GM12801 (cell line): ENCODE results near the gene TMEM114.

Source experiments
- TF ChIP-seq, protein P1 (sequence below): IDR thresholded peaks from one replicate; pipeline ENCODE4 v1.5.1; 2011; ENCODE audit warnings: control low read depth; ENCODE audit not compliant: insufficient read length; ENCODE audit errors: extremely low read depth

The TMEM114 gene

DNA sequence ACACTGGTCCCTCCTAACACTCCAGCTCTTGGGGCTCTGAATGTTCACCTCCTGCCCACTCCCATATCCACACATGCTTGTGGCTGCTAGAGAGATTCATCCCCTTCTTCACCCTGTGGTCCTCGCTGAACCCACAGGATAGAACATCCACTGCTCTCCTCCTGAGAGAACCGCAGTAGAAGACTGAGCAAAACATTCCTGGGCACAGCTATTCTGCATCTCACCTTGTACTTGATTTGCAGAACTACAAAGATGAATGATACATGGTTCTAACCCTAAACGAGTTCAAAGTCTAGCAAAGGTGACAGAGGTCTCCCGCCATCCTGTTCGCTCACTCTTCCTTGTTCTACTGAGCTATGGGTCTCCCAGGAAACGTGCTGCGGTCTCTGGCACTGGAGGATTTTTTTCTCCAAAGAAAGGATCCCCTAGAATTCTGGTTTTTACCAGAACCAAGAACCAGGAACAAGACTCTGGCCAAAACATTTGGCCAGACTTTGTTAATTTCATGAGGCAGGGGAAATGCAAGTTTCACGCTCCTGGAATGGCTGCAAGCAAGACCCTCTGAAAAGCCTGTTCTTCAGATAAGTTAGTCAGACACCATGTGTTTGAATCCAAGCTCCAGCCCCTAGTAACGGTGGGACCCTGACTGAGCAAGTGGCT lies 39.5 kb downstream of the TMEM114 start:
- TF ChIP-seq, protein P1, sequence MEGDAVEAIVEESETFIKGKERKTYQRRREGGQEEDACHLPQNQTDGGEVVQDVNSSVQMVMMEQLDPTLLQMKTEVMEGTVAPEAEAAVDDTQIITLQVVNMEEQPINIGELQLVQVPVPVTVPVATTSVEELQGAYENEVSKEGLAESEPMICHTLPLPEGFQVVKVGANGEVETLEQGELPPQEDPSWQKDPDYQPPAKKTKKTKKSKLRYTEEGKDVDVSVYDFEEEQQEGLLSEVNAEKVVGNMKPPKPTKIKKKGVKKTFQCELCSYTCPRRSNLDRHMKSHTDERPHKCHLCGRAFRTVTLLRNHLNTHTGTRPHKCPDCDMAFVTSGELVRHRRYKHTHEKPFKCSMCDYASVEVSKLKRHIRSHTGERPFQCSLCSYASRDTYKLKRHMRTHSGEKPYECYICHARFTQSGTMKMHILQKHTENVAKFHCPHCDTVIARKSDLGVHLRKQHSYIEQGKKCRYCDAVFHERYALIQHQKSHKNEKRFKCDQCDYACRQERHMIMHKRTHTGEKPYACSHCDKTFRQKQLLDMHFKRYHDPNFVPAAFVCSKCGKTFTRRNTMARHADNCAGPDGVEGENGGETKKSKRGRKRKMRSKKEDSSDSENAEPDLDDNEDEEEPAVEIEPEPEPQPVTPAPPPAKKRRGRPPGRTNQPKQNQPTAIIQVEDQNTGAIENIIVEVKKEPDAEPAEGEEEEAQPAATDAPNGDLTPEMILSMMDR = no peak

DNA sequence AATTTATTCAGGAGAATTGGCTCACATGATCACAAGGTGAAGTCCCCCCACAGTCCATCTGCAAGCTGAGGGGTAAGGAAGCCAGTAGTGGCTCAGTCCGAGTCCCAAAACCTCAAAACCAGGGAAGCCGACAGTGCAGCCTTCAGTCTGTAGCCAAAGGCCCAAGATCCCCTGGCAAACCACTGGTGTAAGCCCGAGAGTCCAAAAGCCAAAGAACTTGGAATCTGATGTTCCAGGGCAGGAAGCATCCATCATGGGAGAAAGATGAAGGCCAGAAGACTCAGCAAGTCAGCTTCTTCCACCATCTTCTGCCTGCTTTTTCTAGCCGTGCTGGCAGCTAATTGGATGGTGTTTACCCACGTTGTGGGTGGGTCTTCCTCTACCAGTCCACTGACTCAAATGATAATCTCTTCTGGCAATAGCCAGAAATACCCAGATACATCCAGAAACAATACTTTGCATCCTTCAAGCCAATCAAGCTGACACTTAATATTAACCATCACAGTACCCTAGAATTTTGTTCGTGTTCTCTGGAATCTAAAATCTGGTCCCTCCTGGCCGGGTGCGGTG lies 40.4 kb downstream of the TMEM114 start:
- TF ChIP-seq, protein P1 = no peak

DNA sequence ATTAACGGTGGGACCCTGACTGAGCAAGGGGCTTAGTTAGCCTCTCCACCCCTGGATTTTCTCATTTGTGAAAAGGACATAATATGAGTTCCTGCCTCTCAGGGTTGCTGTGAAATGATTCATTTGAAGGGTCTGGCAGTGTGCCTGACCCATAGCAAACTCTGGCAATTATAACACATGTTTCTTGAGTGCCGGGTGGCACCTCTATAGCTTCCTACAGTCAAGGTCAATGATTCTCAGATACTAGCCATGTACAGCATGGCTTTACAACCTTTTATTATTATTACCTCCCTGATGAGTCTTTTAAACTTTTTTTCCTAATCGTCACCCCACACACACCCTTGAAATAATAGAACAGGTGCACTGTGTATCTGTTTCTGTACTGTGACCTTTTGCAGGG lies 42.1 kb downstream of the TMEM114 start:
- TF ChIP-seq, protein P1 = no peak

DNA sequence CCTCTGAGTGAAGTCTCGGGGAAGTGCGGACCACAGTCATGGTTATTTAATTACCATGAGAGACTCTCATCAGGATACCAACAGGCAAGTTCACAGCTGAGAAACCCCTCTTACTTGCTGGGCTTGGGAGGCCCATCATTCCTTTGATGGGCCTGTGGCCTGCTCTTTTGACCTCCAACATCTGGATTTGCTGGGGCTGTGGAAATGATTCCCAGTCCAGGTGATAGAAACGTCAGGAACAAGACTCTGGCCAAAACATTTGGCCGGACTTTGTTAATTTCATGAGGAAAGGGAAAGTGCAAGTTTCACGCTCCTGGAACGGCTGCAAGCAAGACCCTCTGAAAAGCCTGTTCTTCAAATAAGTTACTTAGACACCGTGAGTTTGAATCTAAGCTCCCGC lies 42.5 kb downstream of the TMEM114 start:
- TF ChIP-seq, protein P1 = no peak

DNA sequence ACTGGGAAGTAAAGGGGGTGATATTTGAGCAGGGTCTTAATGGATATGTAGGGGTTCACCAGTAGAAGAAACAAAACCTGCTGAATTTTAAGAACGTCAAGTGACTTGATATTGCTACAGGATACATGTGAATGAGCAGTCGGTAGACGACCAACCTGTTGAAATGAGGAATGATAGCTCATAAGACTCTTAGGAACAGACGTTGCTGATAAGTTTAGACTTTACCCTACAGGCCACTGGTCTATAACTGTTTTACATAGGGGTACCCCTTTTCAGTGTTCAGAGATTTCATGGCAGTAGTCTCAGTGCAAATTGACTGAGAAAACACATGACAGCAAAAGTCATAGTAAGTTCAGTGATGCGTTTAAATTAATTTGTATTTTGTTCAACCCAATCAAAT lies 45.9 kb downstream of the TMEM114 start:
- TF ChIP-seq, protein P1 = no peak

DNA sequence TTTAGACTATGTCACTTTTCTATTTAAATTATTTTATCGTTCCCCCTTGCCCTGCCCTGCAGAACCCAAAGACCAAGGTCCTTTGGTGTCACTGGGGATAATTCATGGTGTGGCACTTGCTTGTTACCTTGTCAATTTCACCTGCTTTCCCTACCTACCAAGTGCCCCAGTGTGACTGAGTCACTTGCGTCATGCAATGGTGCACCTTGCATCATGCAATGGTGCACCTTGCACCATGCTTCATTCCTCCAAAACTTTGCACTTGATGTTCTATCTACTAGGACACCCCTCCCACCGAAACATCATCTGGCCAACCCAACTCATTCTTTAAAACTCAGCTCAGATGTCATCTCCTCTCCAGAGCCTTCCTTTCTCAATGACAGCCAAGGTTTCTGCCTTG lies 47.1 kb downstream of the TMEM114 start:
- TF ChIP-seq, protein P1 = no peak

DNA sequence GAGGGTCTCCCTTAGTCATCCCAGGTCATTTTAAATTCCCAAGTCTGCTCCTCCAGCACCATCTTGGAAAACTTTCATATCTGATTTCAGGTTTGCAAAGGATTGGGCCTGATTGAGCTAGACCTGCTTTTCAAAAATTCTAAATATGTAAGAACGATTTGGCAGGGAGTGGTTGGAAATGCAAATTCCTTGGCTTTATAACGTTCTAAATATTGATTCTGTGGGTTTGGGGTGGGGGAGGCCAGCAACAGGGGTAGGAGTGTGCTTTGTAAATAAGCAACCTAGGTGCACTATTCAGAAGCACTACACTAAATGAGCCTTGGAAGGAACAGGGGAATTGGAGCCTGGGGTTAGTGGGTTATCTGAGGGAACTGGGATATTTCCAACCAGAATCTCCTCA lies 47.9 kb downstream of the TMEM114 start:
- TF ChIP-seq, protein P1 = no peak
